HCT116 (cell line): ENCODE measurements around the gene SGSH. TPM values are rescaled to one million over a fixed set of nuclear protein-coding genes. Genes with fewer than 3 reads are reported as not detected.

Experiments used
- ATAC-seq: fragments of 200-7000 bp; cut with Tn5 transposase; 2 replicates; pipeline ENCODE4 v1.9.1; 2020; ENCODE audit warnings: mild to moderate bottlenecking, moderate library complexity
- BruUV-seq: library from RNA; stranded (reverse); fragments of 400-500 nt; replicated peaks from 2 replicates; lab custom pipeline; 2021; lab: Mats Ljungman, UMichigan
- CTCF ChIA-PET: fragments of 300-600 bp; sonication (Branson Sonifier 250); formaldehyde crosslinking; loops from one replicate; lab custom pipeline; 2021; ENCODE audit warnings: antibody characterized with exemption; lab: Charles Lee
- POLR2A ChIA-PET: fragments of 300-600, 350-600 bp; sonication (Branson Sonifier 250); formaldehyde crosslinking; loops from one replicate; lab custom pipeline; 2021; ENCODE audit warnings: antibody characterized with exemption; lab: Charles Lee
- RAD21 ChIA-PET, 2 experiments: fragments of 300-600 bp; sonication (Branson Sonifier 250); formaldehyde crosslinking; loops; one replicate each; lab custom pipeline; 2023; ENCODE audit warnings: low total read pairs in 2 of 2; ENCODE audit not compliant: uncharacterized antibody in 2 of 2, unreplicated experiment in 2 of 2, low non-redundant PET in 1 of 2; lab: Charles Lee
- DNase-seq: peaks from one replicate; pipeline ENCODE4 v3.0.0-alpha.2; 2010; ENCODE audit warnings: low read depth, low spot score
- H2AFZ ChIP-seq: fragments of 200-600 bp; shearing (Covaris generic), sonication (generic); 2 replicates; pipeline ENCODE4 v1.6.1; 2017; ENCODE audit warnings: low read depth, mixed run types, mixed read lengths, antibody characterized with exemption, low read length; ENCODE audit not compliant: poor library complexity, severe bottlenecking
- H3K27ac ChIP-seq: 2 replicates; pipeline ENCODE4 v1.5.1; 2012; ENCODE audit warnings: low read depth, low read length
- H3K27me3 ChIP-seq: fragments of 200-600 bp; sonication (generic); 2 replicates; pipeline ENCODE4 v1.6.1; 2016; ENCODE audit warnings: mixed run types, low read length, mixed read lengths; ENCODE audit not compliant: insufficient read depth
- H3K36me3 ChIP-seq, 2 experiments: fragments of 200-500 bp in 1 of 2; fragments of 200-600 bp in 1 of 2; sonication (Bioruptor generic) in 1 of 2; sonication (generic) in 1 of 2; 2 replicates each; pipeline versions ENCODE4 v1.5.1 to v1.6.1; 2014 to 2016; ENCODE audit warnings: low read length in 2 of 2, inconsistent platforms in 1 of 2, mixed read lengths in 1 of 2, mixed run types in 1 of 2; ENCODE audit not compliant: insufficient read depth in 2 of 2, control insufficient read depth in 1 of 2
- H3K4me1 ChIP-seq, 2 experiments: fragments of 200-600 bp in 1 of 2; sonication (generic) in 1 of 2; 2 replicates each; pipeline versions ENCODE4 v1.5.1 to v1.6.1; 2012 to 2017; ENCODE audit warnings: low read length in 2 of 2, inconsistent platforms in 1 of 2, mild to moderate bottlenecking in 1 of 2, mixed read lengths in 1 of 2, mixed run types in 1 of 2, moderate library complexity in 1 of 2; ENCODE audit not compliant: insufficient read depth in 2 of 2, control insufficient read depth in 1 of 2
- H3K4me2 ChIP-seq: fragments of 200-600 bp; sonication (generic); 2 replicates; pipeline ENCODE4 v1.6.1; 2017; ENCODE audit warnings: mixed run types, low read length, mixed read lengths
- H3K4me3 ChIP-seq, 2 experiments: fragments of 200-600 bp in 1 of 2; sonication (generic) in 1 of 2; replicated peaks in 1 of 2; 2 replicates each; pipeline ENCODE4 v1.5.1; 2011 to 2016; ENCODE audit warnings: low read length in 2 of 2, control low read depth in 1 of 2, low read depth in 1 of 2, mild to moderate bottlenecking in 1 of 2, mixed read lengths in 1 of 2, mixed run types in 1 of 2
- H3K79me2 ChIP-seq: fragments of 200-600 bp; sonication (generic); 2 replicates; pipeline ENCODE4 v1.6.1; 2017; ENCODE audit warnings: mild to moderate bottlenecking, mixed run types, low read length, moderate library complexity, mixed read lengths; ENCODE audit not compliant: insufficient read depth
- H3K9ac ChIP-seq: fragments of 200-600 bp; sonication (generic); 2 replicates; pipeline ENCODE4 v1.6.1; 2016; ENCODE audit warnings: low read length, mixed read lengths
- H3K9me2 ChIP-seq: fragments of 200-600 bp; sonication (generic), shearing (Covaris generic); 2 replicates; pipeline ENCODE4 v1.6.1; 2017; ENCODE audit warnings: mixed run types, mild to moderate bottlenecking, moderate library complexity; ENCODE audit not compliant: insufficient read depth
- H3K9me3 ChIP-seq, 2 experiments: fragments of 200-500 bp in 1 of 2; fragments of 200-600 bp in 1 of 2; sonication (Bioruptor generic) in 1 of 2; sonication (generic) in 1 of 2; 2 replicates each; pipeline ENCODE4 v1.6.1; 2014 to 2017; ENCODE audit warnings: low read length in 2 of 2, mixed read lengths in 2 of 2, inconsistent platforms in 1 of 2, low read depth in 1 of 2, mild to moderate bottlenecking in 1 of 2, mixed run types in 1 of 2, moderate library complexity in 1 of 2; ENCODE audit not compliant: control insufficient read depth in 1 of 2, insufficient read depth in 1 of 2
- H4K20me1 ChIP-seq: fragments of 200-600 bp; sonication (generic), shearing (Covaris generic); 2 replicates; pipeline ENCODE4 v1.6.1; 2017; ENCODE audit warnings: mixed run types, mild to moderate bottlenecking, moderate library complexity; ENCODE audit not compliant: insufficient read depth
- CEBPB ChIP-seq: IDR thresholded peaks from 2 replicates; pipeline ENCODE4 v1.6.1; 2012; ENCODE audit warnings: low read depth
- EZH2phosphoT487 ChIP-seq: fragments of 200-600 bp; IDR thresholded peaks from 2 replicates; pipeline ENCODE4 v1.6.1; 2018; ENCODE audit warnings: antibody characterized with exemption, borderline replicate concordance
- SP1 ChIP-seq: IDR thresholded peaks from 2 replicates; pipeline ENCODE4 v1.6.1; 2012; ENCODE audit warnings: low read depth
- SRF ChIP-seq: IDR thresholded peaks from 2 replicates; pipeline ENCODE4 v1.6.1; 2012; ENCODE audit warnings: low read depth
- YY1 ChIP-seq: IDR thresholded peaks from 2 replicates; pipeline ENCODE4 v1.6.1; 2011; ENCODE audit warnings: low read length, low read depth, moderate library complexity, mild to moderate bottlenecking; ENCODE audit not compliant: insufficient replicate concordance; ENCODE audit errors: extremely low read depth
- ZNF274 ChIP-seq: fragments of 200-500 bp; sonication (Bioruptor generic); IDR thresholded peaks from 2 replicates; pipeline ENCODE4 v1.6.1; 2014; ENCODE audit warnings: mild to moderate bottlenecking, low read depth, low read length, inconsistent platforms
- intact Hi-C: fragments of 100-400 bp; cut with micrococcal nuclease; formaldehyde crosslinking; loops from 2 replicates; pipeline ENCODE4 v1.10.0; 2022
- total RNA-seq: library from RNA; stranded (reverse); gene quantifications from one replicate; pipeline ENCODE4 v1.2.1, GENCODE V29; 2021; ENCODE audit not compliant: unreplicated experiment
- TF ChIP-seq, protein P1 (sequence below): IDR thresholded peaks from 2 replicates; pipeline ENCODE4 v1.6.1; 2012

SGSH gene
- total RNA-seq, 1 experiment from 2014 or later: 34.4 TPM

- H3K9me2 ChIP-seq: no peaks in the 10 kb centered on the region
- no peak for TF ChIP-seq ZNF274
- TF ChIP-seq SP1: no peak
- TF ChIP-seq YY1: no peak
- TF ChIP-seq, protein P1, sequence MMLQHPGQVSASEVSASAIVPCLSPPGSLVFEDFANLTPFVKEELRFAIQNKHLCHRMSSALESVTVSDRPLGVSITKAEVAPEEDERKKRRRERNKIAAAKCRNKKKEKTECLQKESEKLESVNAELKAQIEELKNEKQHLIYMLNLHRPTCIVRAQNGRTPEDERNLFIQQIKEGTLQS: no peak
- no peak for TF ChIP-seq EZH2phosphoT487
- TF ChIP-seq CEBPB: no peak
- TF ChIP-seq SRF: no peak
- H3K79me2 ChIP-seq: no peaks in the 10 kb centered on the region
- H3K4me3 ChIP-seq: no peak overlapping the region
- H3K4me2 ChIP-seq: no peak overlapping the region
- no peak overlapping the region for H3K27ac ChIP-seq
- no peaks in the 10 kb centered on the region for H3K4me1 ChIP-seq
- no peaks in the 10 kb centered on the region for H3K27me3 ChIP-seq
- H4K20me1 ChIP-seq: no peaks in the 10 kb centered on the region
- no peak overlapping the region for H2AFZ ChIP-seq
- DNase-seq (no peak), ATAC-seq (no peak)
- BruUV-seq: no TSS peak
- intact Hi-C loops: no loop called here
- CTCF ChIA-PET: no interaction called here
- H3K9ac ChIP-seq: no peak overlapping the region
- H3K9me3 ChIP-seq: peaks cover 1 to 4% of the 10 kb centered on the region in 2 experiments; a peak in 1 of 4 replicates
- RAD21 ChIA-PET: no interaction called here
- POLR2A ChIA-PET: no interaction called here
- H3K36me3 ChIP-seq: no peaks in the 10 kb centered on the region
These were observed 7.0 kb upstream of the SGSH start for GRCh38 chr17:80227156-80227555.

- intact Hi-C loops: no loop called here
- Histone ChIP-seq H3K27me3 (no peaks in the 10 kb centered on the region), H3K9me3 (no peaks in the 10 kb centered on the region), H3K4me2 (no peak overlapping the region), H3K4me1 (peaks cover 4 to 8% of the 10 kb centered on the region in 2 experiments; a peak in 3 of 4 replicates), H3K4me3 (no peak overlapping the region), H3K27ac (no peak overlapping the region), H3K9ac (no peak overlapping the region), H4K20me1 (no peaks in the 10 kb centered on the region), H3K9me2 (no peaks in the 10 kb centered on the region), H2AFZ (no peak overlapping the region), H3K79me2 (no peaks in the 10 kb centered on the region; the same call in 1 of the 2 replicates), H3K36me3 (no peaks in the 10 kb centered on the region)
- TF ChIP-seq SP1: no peak
- no TSS peak for BruUV-seq
- CTCF ChIA-PET: no interaction called here
- RAD21 ChIA-PET: no interaction called here
- ATAC-seq (no peak), DNase-seq (no peak)
- POLR2A ChIA-PET: no interaction called here
These were observed 5.1 kb upstream of the SGSH start for GRCh38 chr17:80225230-80225629.
